RWPE1 (cell line): Measurements from ENCODE around the gene TRIM46.

Experiments used
- CTCF ChIA-PET: fragments of 350-600 bp; sonication (Branson Sonifier 250); formaldehyde crosslinking; extraction: SDS; loops from one replicate; lab custom pipeline; 2021; lab: Yijun Ruan, JAX
- POLR2A ChIA-PET: fragments of 400-600 bp; formaldehyde crosslinking; extraction: SDS; loops from one replicate; lab custom pipeline; 2020; ENCODE audit warnings: antibody characterized with exemption; ENCODE audit not compliant: low non-redundant PET; lab: Yijun Ruan, JAX
- DNase-seq: peaks from one replicate; pipeline ENCODE4 v3.0.0; 2012; ENCODE audit warnings: low spot score
- H3K27ac ChIP-seq: fragments of 450-650 bp; 2 replicates; pipeline ENCODE4 v1.5.1; 2017
- TF ChIP-seq, protein P1 (sequence below): fragments of 450-650 bp; conservative IDR thresholded peaks from 2 replicates; pipeline ENCODE4 v1.5.1; 2017; ENCODE audit warnings: low read depth, mild to moderate bottlenecking

Gene TRIM46

DNA sequence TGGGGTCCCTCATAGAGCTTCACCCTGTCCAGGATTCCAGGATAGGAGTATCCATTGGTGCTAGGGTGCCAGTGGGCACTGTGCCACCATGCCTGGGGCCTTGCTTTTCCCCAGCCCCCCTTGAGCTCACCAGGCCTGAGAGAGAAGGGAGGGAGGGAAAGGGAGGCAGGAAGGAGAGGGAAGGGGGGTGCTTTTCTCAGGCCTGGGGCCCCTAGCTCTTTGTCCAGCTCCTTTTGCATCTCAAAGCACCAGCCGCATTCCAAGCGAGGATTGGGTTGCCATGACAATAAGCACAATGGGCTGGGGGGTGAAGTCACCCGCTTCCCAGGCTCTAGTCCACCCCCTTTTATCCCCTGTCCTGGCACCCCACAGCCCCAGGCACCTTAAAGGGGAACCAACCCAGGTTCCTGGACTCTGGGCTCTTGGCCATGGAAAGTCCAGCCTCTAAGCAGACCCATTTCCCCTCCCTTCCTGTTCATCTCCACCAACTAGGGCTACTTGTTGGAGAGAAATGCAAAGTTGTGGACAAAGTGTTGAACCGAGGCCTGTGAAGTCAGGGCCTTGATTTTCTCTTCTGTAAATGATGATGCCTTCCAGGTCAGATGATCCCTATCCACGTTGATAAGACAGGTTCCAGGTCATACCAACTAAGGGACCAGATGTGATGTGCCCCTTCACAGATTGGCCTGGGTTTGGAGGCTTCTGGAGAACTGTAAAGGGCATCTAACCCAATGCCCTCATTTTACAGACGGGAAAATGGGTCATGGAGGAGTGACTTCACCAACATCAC lies 22.6 kb downstream of the TRIM46 start:
- H3K27ac ChIP-seq: peak overlapping the region; percentile 99
- CTCF ChIA-PET: interaction anchor here (1.0 to 1.1 kb wide), 2 partner anchors 11 to 23 kb away, joined by 3 read pairs; partner anchors contain the start of gene KRTCAP2
- POLR2A ChIA-PET: interaction anchor here (0.6 kb wide), 1 partner anchor 192 kb away, joined by 3 read pairs; no protein-coding TSS in a partner anchor
- TF ChIP-seq, protein P1, sequence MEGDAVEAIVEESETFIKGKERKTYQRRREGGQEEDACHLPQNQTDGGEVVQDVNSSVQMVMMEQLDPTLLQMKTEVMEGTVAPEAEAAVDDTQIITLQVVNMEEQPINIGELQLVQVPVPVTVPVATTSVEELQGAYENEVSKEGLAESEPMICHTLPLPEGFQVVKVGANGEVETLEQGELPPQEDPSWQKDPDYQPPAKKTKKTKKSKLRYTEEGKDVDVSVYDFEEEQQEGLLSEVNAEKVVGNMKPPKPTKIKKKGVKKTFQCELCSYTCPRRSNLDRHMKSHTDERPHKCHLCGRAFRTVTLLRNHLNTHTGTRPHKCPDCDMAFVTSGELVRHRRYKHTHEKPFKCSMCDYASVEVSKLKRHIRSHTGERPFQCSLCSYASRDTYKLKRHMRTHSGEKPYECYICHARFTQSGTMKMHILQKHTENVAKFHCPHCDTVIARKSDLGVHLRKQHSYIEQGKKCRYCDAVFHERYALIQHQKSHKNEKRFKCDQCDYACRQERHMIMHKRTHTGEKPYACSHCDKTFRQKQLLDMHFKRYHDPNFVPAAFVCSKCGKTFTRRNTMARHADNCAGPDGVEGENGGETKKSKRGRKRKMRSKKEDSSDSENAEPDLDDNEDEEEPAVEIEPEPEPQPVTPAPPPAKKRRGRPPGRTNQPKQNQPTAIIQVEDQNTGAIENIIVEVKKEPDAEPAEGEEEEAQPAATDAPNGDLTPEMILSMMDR: no peak
- DNase-seq: no peak

DNA sequence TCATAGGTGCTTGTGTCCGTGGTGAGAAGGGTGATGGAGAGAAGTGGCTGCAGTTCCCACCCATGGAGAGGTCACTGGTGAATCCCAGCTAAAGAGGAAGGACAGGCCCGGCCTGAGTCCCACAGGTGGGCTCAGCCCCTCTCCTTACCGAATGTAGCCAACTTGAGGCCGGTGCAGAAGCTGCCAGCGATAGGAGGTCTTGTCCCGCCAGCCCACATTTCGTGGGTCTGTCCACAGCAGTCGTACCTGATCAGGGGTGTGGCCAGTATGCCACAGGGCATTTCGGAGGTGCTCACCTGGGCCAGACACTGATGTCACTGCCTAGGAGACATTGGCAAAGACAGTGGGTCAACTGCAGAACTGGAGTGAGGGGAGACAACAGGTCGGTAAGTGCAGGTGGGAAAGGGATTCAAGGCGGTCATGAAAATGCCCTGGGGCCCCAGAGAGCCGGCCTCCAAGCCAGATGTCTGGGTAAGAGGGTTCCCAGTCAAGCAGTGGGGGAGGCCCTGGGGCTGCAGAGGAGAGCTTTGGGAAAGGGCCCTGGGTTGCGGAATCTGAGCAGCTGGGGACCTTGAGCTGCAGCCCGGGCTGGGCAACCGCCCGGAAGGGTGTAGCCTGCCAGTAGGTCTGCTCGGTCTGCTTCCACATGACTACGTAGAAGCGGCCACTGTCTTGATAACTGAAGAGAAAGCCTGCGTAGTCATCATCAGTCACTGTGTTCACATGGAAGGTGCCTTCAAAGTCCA lies 23.4 kb downstream of the TRIM46 start:
- TF ChIP-seq, protein P1: no peak
- no peak for DNase-seq
- CTCF ChIA-PET: interaction anchor here (0.7 kb wide), 1 partner anchor 128 kb away, joined by 4 read pairs; no protein-coding TSS in a partner anchor
- POLR2A ChIA-PET: no interaction called here
- peak overlapping the region; percentile 99 for H3K27ac ChIP-seq

DNA sequence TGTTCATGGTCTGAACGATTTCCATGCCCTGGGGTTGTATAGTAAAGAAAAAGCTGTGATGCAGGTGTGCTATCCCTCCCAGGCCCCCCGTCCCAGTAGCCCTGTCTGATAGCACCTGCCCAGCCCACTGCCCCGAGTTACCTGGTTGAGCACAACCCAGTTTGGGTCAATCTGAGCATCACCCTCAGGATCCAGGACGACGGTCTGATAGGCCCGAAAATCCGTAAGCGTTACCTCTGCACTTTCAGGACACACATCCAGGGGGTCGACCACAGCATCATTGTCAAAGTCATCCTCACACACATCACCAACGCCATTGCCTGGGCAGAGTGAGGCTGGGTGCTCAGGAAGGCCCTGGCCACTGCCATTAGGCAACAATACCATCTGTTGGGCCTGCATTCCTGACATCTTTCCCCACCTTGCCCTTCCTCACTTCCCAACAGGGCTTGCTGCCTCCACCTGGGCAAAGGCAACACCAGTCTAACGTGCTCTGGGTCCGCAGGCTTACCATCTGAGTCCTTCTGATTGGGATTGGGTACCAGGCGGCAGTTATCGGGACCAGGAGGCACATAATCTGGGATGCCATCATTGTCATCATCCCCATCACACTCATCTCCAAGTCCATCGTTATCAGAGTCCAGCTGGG lies 24.4 kb downstream of the TRIM46 start:
- DNase-seq: no peak
- TF ChIP-seq, protein P1: no peak
- ChIA-PET CTCF (no interaction called here), POLR2A (no interaction called here)
- peak overlapping the region; percentile 99 for H3K27ac ChIP-seq

DNA sequence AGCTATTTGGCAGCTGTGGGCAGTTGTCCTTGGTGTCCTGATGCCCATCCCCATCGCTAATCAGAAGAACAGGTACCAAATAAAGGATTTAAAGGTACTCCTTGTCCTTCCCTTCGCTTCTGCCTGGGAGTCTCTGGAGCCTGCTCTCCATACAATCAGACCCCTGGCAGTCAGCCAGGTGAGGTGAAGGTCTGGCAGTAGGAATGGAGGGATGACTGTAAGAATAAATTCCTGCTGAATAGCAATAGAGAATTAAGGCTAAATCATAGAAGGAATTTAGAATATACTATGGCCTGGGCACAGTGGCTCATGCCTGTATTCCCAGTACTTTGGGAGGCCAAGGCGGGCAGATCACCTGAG lies 24.9 kb downstream of the TRIM46 start:
- DNase-seq: no peak
- CTCF ChIA-PET: no interaction called here
- TF ChIP-seq, protein P1: no peak
- H3K27ac ChIP-seq: peak overlapping the region; percentile 99
- POLR2A ChIA-PET: no interaction called here

DNA sequence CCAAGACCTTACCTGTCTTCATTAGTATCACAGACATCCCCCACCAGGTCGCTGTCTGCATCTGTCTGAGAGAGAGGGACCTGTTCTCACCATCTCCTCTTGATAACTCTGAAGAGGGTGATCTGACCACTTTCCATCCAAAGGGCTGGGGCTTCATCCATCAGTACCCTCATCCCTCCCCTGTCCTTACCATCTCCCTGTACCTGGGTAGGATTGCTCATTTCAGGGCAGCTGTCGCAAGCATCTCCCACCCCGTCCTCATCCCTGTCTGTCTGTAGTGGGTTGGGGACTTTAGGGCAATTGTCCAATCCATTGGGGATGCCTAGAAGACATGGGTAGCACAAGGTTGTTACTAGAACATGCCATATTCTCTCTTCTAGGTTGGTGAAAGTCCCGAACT lies 26.1 kb downstream of the TRIM46 start:
- CTCF ChIA-PET: no interaction called here
- TF ChIP-seq, protein P1: no peak
- POLR2A ChIA-PET: no interaction called here
- H3K27ac ChIP-seq: peak overlapping the region; percentile 37
- DNase-seq: no peak

DNA sequence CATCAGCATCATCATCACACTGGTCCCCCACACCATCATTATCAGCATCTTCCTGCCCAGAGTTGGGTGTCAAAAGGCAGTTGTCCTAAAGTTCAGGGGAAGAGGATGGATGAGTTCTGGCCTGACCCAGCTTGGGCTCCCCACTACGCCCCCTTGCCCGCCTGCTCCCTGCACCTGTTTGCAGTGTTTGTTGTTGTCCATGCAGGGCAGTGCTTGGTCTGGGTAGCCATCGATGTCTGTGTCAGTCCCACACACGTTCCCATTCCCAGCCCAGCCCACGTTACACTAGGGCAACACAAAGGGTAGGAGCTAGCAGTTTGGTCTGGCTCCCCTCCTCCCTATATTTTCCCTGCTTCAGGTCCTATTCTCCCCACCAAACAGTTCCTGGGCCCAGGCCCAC lies 27.3 kb downstream of the TRIM46 start:
- TF ChIP-seq, protein P1: no peak
- DNase-seq: no peak
- ChIA-PET POLR2A (no interaction called here), CTCF (no interaction called here)
- H3K27ac ChIP-seq: peak overlapping the region; percentile 37
